SH-SY5Y (cell line): ENCODE measurements around the gene PLA1A.

Experiments
- GATA2 ChIP-seq: IDR thresholded peaks from 2 replicates; pipeline ENCODE4 v1.6.1; 2011; ENCODE audit warnings: mild to moderate bottlenecking, low read depth, low read length
- GATA3 ChIP-seq: IDR thresholded peaks from 2 replicates; pipeline ENCODE4 v1.6.1; 2011; ENCODE audit warnings: low read depth, mild to moderate bottlenecking, low read length, moderate library complexity

GRCh38 chr3:119586733-119587172 is 10.9 kb upstream of the PLA1A start:
- TF ChIP-seq GATA2 (no peak), GATA3 (no peak)
